Fibroblast of pulmonary artery (primary cell): ENCODE measurements around the gene METTL16.

ENCODE experiments used
- DNase-seq: peaks from one replicate; pipeline ENCODE4 v3.0.0-alpha.2; 2010; ENCODE audit warnings: low read depth
- H3K4me3 ChIP-seq: replicated peaks from 2 replicates; pipeline ENCODE4 v1.5.1; 2011; ENCODE audit warnings: low read depth, mild to moderate bottlenecking, control low read depth, low read length, moderate library complexity
- TF ChIP-seq, protein P1 (sequence below): IDR thresholded peaks from 2 replicates; pipeline ENCODE4 v1.5.1; 2011; ENCODE audit warnings: mild to moderate bottlenecking, control low read depth, low read length, inconsistent platforms; ENCODE audit errors: missing control alignments

METTL16 gene

DNA sequence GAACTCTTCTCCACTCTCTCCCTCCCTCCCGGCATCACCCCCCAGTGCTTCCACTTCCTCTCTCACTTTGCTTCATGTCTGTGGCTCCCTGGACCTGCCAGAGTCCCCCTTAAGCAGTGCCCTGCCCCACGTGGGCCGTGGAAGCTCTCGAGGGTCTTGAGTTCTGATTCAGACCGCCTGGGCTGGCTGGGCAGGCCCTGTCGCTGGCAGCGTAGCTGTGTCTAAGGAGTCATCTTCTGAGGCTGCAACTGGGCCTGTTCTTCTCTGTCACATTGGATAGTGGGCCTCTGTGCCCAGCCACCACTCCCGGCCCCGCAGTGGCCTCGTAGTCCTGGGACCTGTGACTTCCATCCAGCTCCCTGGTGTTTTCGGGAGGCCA lies 141.5 kb downstream of the METTL16 start:
- TF ChIP-seq, protein P1, sequence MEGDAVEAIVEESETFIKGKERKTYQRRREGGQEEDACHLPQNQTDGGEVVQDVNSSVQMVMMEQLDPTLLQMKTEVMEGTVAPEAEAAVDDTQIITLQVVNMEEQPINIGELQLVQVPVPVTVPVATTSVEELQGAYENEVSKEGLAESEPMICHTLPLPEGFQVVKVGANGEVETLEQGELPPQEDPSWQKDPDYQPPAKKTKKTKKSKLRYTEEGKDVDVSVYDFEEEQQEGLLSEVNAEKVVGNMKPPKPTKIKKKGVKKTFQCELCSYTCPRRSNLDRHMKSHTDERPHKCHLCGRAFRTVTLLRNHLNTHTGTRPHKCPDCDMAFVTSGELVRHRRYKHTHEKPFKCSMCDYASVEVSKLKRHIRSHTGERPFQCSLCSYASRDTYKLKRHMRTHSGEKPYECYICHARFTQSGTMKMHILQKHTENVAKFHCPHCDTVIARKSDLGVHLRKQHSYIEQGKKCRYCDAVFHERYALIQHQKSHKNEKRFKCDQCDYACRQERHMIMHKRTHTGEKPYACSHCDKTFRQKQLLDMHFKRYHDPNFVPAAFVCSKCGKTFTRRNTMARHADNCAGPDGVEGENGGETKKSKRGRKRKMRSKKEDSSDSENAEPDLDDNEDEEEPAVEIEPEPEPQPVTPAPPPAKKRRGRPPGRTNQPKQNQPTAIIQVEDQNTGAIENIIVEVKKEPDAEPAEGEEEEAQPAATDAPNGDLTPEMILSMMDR = no peak
- H3K4me3 ChIP-seq = no peak overlapping the region
- DNase-seq = no peak

DNA sequence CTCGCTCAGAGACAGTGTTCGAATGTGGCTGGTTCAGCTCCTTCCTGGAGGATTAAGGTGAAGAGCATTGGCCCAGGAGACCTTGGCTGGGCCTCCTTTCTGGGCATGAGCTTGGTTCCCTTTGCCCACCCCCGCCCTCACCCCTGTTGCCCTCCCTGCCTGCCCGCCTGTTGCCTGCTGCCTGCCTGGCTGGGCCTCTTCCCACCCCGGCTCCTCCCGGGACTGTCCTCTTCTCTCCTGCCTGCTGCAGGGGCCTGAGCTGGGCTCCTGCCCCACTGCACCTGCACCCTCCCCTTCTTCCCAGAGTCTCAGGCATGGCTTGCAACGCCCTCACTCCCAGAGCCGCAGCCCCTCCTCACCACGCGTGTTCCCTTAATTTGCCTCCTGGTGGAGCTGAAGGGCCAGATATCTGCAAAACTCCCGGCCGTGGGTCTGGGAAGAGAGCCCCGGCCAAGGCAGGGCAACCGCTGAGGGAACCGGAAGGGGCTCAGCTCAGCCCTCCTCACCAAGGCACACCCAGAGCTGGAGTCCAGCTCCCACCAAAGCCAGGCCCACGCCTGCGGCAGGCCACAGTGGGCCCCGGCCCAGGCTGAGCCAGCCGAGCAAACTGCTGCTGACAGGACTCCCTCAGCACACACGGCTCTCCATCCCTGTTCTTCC lies 142.0 kb downstream of the METTL16 start:
- TF ChIP-seq, protein P1 = peak; percentile 23
- no peak overlapping the region for H3K4me3 ChIP-seq
- peak; percentile 31 for DNase-seq

DNA sequence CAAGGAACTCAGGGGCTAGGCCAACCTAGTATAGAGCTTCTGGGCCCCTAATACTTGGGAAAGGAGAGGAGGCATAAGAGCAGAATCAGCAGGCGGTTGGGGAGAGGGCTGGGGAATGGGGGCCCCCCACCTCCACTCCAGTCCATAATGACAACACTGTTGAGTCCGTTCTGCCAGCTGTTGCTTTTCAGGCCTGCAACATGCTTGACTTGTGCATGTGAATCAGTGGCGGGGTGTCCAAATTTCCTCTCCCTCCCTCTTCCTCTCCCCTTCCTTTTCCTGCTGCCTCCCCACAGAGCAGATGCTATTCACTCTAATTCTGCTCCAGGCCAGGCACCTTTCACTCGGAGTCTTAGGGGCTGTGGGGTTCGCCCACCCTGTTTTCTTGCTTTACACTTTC lies 142.6 kb downstream of the METTL16 start:
- DNase-seq = peak; percentile 66
- no peak overlapping the region for H3K4me3 ChIP-seq
- TF ChIP-seq, protein P1 = no peak

DNA sequence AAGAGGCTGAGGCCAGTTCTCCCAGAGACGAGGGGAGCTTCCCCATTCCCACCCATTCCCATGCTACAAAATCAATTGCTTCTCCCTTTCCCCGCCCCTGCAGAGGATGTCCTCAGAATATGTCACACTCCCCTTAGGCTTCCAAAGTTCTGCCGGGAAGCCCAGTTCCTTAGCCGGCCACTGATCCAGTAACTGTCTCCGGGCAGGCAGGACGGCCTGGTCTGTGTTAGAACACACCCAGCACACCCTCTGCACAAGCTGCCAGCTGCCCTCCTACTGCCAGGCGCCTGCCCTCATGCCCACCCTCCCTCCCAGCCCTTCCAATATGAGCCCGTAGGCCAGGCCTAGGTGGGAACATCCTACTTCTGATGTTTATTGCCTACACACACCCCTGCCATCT lies 143.3 kb downstream of the METTL16 start:
- no peak for DNase-seq
- H3K4me3 ChIP-seq = no peak overlapping the region
- TF ChIP-seq, protein P1 = no peak

DNA sequence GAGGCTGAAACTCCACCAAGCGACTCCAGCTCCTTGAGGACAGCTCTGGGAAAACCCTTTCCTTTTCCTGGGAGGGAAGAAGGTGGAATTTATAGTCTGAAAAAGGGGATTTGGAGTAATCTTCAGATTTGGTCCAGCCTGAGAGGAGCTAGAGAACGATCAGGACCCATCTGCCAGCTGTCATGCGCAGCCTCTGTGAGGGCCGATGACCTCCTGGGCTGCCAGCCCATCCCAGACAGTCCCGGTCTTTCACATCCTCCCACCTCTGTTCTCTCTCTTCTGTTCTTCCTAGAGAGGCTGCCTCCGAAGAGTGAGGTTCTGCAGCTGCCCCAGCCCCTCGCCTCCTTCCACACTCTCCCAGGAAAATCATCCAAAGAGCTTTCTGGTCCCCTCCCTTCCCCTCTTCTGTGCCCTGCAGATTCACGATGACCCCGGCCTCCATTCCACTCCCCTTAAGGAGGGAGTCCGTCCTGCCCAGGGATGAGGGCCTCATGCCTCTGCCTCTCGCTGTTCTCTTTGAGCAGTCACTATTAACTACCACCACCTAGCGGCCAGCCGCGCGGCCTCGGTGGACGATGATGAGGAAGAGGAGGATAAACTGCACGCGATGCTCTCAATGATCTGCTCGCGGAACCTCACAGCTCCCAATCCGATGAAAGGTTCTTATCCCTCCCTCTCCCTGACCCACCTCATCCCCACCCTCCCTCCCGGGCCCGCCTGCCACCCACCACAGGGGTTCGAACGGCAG lies 144.8 kb downstream of the METTL16 start:
- H3K4me3 ChIP-seq = no peak overlapping the region
- peak; percentile 26 for DNase-seq
- TF ChIP-seq, protein P1 = peak; percentile 37
